DOHH2 (cell line): ENCODE data around the gene EME2.

ENCODE experiments used
- EZH2phosphoT487 ChIP-seq: fragments of 200-600 bp; sonication (generic); IDR thresholded peaks from 2 replicates; pipeline ENCODE4 v1.6.1; 2017; ENCODE audit warnings: borderline replicate concordance, mild to moderate bottlenecking, antibody characterized with exemption, low read length, moderate library complexity, mixed read lengths
- TF ChIP-seq, protein P1 (sequence below): fragments of 200-600 bp; sonication (generic); IDR thresholded peaks from one replicate; pipeline ENCODE4 v1.5.1; 2014; ENCODE audit warnings: antibody characterized with exemption, mild to moderate bottlenecking, low read depth, low read length; ENCODE audit not compliant: poor library complexity, severe bottlenecking

DNA sequence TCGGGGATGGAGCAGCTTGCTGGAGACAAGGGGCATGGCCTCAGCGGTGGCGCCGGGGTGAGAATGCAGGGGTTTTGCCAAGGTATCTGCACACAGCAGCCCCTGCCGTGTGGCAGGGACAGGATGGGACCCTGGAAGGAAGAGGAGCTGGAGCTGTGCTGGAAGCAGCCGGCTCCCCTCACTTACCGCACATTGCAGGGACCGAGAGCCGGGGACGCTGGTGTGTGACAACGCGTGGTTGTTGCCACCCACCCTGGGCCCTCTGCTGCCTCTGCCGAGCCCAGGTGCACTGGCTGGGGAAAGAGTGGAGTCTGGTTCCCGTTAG, 13.2 kb downstream of the EME2 start:
- TF ChIP-seq, protein P1, sequence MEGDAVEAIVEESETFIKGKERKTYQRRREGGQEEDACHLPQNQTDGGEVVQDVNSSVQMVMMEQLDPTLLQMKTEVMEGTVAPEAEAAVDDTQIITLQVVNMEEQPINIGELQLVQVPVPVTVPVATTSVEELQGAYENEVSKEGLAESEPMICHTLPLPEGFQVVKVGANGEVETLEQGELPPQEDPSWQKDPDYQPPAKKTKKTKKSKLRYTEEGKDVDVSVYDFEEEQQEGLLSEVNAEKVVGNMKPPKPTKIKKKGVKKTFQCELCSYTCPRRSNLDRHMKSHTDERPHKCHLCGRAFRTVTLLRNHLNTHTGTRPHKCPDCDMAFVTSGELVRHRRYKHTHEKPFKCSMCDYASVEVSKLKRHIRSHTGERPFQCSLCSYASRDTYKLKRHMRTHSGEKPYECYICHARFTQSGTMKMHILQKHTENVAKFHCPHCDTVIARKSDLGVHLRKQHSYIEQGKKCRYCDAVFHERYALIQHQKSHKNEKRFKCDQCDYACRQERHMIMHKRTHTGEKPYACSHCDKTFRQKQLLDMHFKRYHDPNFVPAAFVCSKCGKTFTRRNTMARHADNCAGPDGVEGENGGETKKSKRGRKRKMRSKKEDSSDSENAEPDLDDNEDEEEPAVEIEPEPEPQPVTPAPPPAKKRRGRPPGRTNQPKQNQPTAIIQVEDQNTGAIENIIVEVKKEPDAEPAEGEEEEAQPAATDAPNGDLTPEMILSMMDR: no peak
- no peak for TF ChIP-seq EZH2phosphoT487
